ENCODE data around the gene AK4. TPM values are rescaled to one million over a fixed set of nuclear protein-coding genes. Genes with fewer than 3 reads are reported as not detected.

The AK4 gene
- total RNA-seq, 1 donor from 2014 or later: 39.7 TPM

GRCh38 chr1:65221638-65222339, 73.8 kb downstream of the AK4 start:
- no peaks in the 10 kb centered on the region for H3K9me3 Mint-ChIP-seq (ENCODE audit: unreplicated experiment)
- no peaks in the 10 kb centered on the region for H3K36me3 Mint-ChIP-seq (ENCODE audit: low read depth, unreplicated experiment)
- no peak overlapping the region for H3K27ac Mint-ChIP-seq (ENCODE audit: unreplicated experiment)
- TF ChIP-seq CTCF (IDR thresholded peaks at IDR 0.05; ENCODE audit: unreplicated experiment): no peak
- DNase-seq (ENCODE audit: low spot score): no peak
- H3K27me3 Mint-ChIP-seq (ENCODE audit: unreplicated experiment): no peaks in the 10 kb centered on the region
- no peak overlapping the region for H3K4me3 Mint-ChIP-seq (ENCODE audit: unreplicated experiment)
- no peaks in the 10 kb centered on the region for H3K4me1 Mint-ChIP-seq (ENCODE audit: unreplicated experiment)

GRCh38 chr1:65222340-65222940, 74.4 kb downstream of the AK4 start:
- no peaks in the 10 kb centered on the region for H3K27me3 Mint-ChIP-seq (ENCODE audit: unreplicated experiment)
- no peaks in the 10 kb centered on the region for H3K4me1 Mint-ChIP-seq (ENCODE audit: unreplicated experiment)
- H3K36me3 Mint-ChIP-seq (ENCODE audit: low read depth, unreplicated experiment): no peaks in the 10 kb centered on the region
- H3K4me3 Mint-ChIP-seq (ENCODE audit: unreplicated experiment): no peak overlapping the region
- no peak for TF ChIP-seq CTCF (IDR thresholded peaks at IDR 0.05; ENCODE audit: unreplicated experiment)
- no peak for DNase-seq (ENCODE audit: low spot score)
- no peaks in the 10 kb centered on the region for H3K9me3 Mint-ChIP-seq (ENCODE audit: unreplicated experiment)
- H3K27ac Mint-ChIP-seq (ENCODE audit: unreplicated experiment): no peak overlapping the region

DNA sequence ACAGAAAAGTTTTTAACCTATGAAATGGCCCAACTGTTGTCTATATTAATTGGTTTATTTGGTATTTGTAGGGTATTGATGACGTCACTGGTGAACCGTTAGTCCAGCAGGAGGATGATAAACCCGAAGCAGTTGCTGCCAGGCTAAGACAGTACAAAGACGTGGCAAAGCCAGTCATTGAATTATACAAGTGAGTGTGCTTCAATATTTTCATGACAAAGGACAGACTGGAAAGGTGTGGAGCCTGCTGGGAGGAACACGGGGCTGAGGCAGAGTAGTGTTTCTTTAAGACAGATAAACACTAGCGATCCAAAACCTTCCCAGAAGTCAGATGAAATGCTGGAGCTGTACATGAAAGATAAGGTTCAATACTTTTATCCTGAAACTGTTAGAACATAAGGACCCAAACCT, 76.7 kb downstream of the AK4 start:
- TF ChIP-seq CTCF (IDR thresholded peaks at IDR 0.05; ENCODE audit: unreplicated experiment): no peak
- no peak for DNase-seq (ENCODE audit: low spot score)
- no peaks in the 10 kb centered on the region for H3K27me3 Mint-ChIP-seq (ENCODE audit: unreplicated experiment)
- no peak overlapping the region for H3K27ac Mint-ChIP-seq (ENCODE audit: unreplicated experiment)
- H3K4me1 Mint-ChIP-seq (ENCODE audit: unreplicated experiment): no peaks in the 10 kb centered on the region
- no peaks in the 10 kb centered on the region for H3K36me3 Mint-ChIP-seq (ENCODE audit: low read depth, unreplicated experiment)
- no peak overlapping the region for H3K4me3 Mint-ChIP-seq (ENCODE audit: unreplicated experiment)
- no peaks in the 10 kb centered on the region for H3K9me3 Mint-ChIP-seq (ENCODE audit: unreplicated experiment)

- DNase-seq (ENCODE audit: low spot score): no peak
- TF ChIP-seq CTCF (IDR thresholded peaks at IDR 0.05; ENCODE audit: unreplicated experiment): no peak
- no peaks in the 10 kb centered on the region for H3K27me3 Mint-ChIP-seq (ENCODE audit: unreplicated experiment)
- H3K27ac Mint-ChIP-seq (ENCODE audit: unreplicated experiment): no peak overlapping the region
- H3K9me3 Mint-ChIP-seq (ENCODE audit: unreplicated experiment): no peaks in the 10 kb centered on the region
- H3K36me3 Mint-ChIP-seq (ENCODE audit: low read depth, unreplicated experiment): no peaks in the 10 kb centered on the region
- H3K4me3 Mint-ChIP-seq (ENCODE audit: unreplicated experiment): no peak overlapping the region
- H3K4me1 Mint-ChIP-seq (ENCODE audit: unreplicated experiment): no peaks in the 10 kb centered on the region
Measured at GRCh38 chr1:65225179-65225578, 77.2 kb downstream of the AK4 start.

- no peak for DNase-seq (ENCODE audit: low spot score)
- Mint-ChIP-seq H3K4me1 (ENCODE audit: unreplicated experiment) (no peaks in the 10 kb centered on the region), H3K27ac (ENCODE audit: unreplicated experiment) (no peak overlapping the region), H3K36me3 (ENCODE audit: low read depth, unreplicated experiment) (no peaks in the 10 kb centered on the region), H3K9me3 (ENCODE audit: unreplicated experiment) (no peaks in the 10 kb centered on the region), H3K27me3 (ENCODE audit: unreplicated experiment) (no peaks in the 10 kb centered on the region), H3K4me3 (ENCODE audit: unreplicated experiment) (no peak overlapping the region)
- TF ChIP-seq CTCF (IDR thresholded peaks at IDR 0.05; ENCODE audit: unreplicated experiment): no peak
Measured at GRCh38 chr1:65229201-65229600, 81.2 kb downstream of the AK4 start.

Data from endothelial cell (in vitro differentiated cells).